DND-41 (cell line): Measurements from ENCODE around the gene IQGAP1.

Experiments used
- ATAC-seq: fragments of 200-7000 bp; cut with Tn5 transposase; 3 replicates; pipeline ENCODE4 v1.9.1; 2021; ENCODE audit warnings: low read depth; ENCODE audit not compliant: insufficient read depth
- DNase-seq: peaks from one replicate; pipeline ENCODE4 v3.0.0-alpha.2; 2020
- H2AFZ ChIP-seq: 2 replicates; pipeline ENCODE4 v1.6.0; 2012; ENCODE audit warnings: low read depth, low read length
- H3K27ac ChIP-seq: 2 replicates; pipeline ENCODE4 v1.5.1; 2012; ENCODE audit warnings: low read length, inconsistent platforms
- H3K27me3 ChIP-seq: fragments of 200-600 bp; sonication (generic); 2 replicates; pipeline ENCODE4 v1.6.0; 2012; ENCODE audit warnings: low read length, mild to moderate bottlenecking, inconsistent platforms; ENCODE audit not compliant: insufficient read depth, poor library complexity
- H3K36me3 ChIP-seq: 2 replicates; pipeline ENCODE4 v1.5.1; 2012; ENCODE audit warnings: low read length, inconsistent platforms; ENCODE audit not compliant: insufficient read depth
- H3K4me1 ChIP-seq: 2 replicates; pipeline ENCODE4 v1.5.1; 2012; ENCODE audit warnings: mild to moderate bottlenecking, low read length; ENCODE audit not compliant: insufficient read depth
- H3K4me2 ChIP-seq: 2 replicates; pipeline ENCODE4 v1.6.0; 2012; ENCODE audit warnings: mild to moderate bottlenecking, moderate library complexity, low read length, inconsistent platforms; ENCODE audit not compliant: insufficient read depth
- H3K4me3 ChIP-seq, 2 experiments: fragments of 200-600 bp in 1 of 2; shearing (Covaris generic) in 1 of 2; 2 replicates each; pipeline ENCODE4 v1.5.1; 2012 to 2016; ENCODE audit warnings: inconsistent platforms in 2 of 2, low read length in 2 of 2, mild to moderate bottlenecking in 2 of 2, low read depth in 1 of 2, moderate library complexity in 1 of 2
- H3K79me2 ChIP-seq: 2 replicates; pipeline ENCODE4 v1.6.0; 2012; ENCODE audit warnings: low read length, inconsistent platforms; ENCODE audit not compliant: insufficient read depth
- H3K9ac ChIP-seq: 2 replicates; pipeline ENCODE4 v1.6.0; 2012; ENCODE audit warnings: low read depth, mild to moderate bottlenecking, inconsistent platforms, low read length, moderate library complexity
- H3K9me3 ChIP-seq: 2 replicates; pipeline ENCODE4 v1.5.1; 2012; ENCODE audit warnings: low read length, moderate library complexity, mild to moderate bottlenecking, inconsistent platforms; ENCODE audit not compliant: insufficient read depth, severe bottlenecking
- H4K20me1 ChIP-seq: 2 replicates; pipeline ENCODE4 v1.6.0; 2012; ENCODE audit warnings: low read length; ENCODE audit not compliant: insufficient read depth
- EZH2 ChIP-seq: IDR thresholded peaks from 3 replicates; pipeline ENCODE4 v1.6.1; 2012; ENCODE audit warnings: borderline replicate concordance, low read depth, mild to moderate bottlenecking, moderate library complexity, low read length, inconsistent platforms; ENCODE audit not compliant: severe bottlenecking
- TF ChIP-seq, protein P1 (sequence below): IDR thresholded peaks from 2 replicates; pipeline ENCODE4 v1.5.1; 2012; ENCODE audit warnings: borderline replicate concordance, low read length, moderate library complexity, mild to moderate bottlenecking; ENCODE audit not compliant: poor library complexity, severe bottlenecking; ENCODE audit errors: extremely low read depth

IQGAP1 gene

DNA sequence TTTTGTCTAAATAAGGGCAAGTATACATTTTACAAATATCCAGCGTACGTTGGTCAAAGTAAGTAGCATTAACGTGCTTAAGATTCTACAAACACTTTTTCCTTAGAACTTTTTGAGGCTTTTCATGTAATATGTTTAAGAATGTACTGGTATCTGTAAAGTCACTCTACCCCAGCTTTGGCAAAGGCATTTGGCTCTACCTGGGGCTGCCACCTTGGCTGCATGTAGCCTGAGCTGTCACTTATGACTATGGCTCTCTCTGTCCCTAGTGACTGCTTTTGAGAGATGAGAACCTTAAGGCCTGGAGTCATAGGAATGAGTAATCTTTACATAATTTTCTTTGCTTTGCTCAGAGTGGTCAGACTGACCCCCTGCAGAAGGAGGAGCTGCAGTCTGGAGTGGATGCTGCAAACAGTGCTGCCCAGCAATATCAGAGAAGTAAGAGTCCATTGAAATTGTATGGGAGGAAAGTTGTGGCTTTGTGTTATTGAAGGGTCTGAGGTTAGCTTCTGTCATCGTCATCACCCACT is 61.2 kb downstream of the IQGAP1 start:
- Histone ChIP-seq H3K36me3 (peaks cover 76% of the 10 kb centered on the region), H3K79me2 (no peaks in the 10 kb centered on the region)
- no peak for ATAC-seq

DNA sequence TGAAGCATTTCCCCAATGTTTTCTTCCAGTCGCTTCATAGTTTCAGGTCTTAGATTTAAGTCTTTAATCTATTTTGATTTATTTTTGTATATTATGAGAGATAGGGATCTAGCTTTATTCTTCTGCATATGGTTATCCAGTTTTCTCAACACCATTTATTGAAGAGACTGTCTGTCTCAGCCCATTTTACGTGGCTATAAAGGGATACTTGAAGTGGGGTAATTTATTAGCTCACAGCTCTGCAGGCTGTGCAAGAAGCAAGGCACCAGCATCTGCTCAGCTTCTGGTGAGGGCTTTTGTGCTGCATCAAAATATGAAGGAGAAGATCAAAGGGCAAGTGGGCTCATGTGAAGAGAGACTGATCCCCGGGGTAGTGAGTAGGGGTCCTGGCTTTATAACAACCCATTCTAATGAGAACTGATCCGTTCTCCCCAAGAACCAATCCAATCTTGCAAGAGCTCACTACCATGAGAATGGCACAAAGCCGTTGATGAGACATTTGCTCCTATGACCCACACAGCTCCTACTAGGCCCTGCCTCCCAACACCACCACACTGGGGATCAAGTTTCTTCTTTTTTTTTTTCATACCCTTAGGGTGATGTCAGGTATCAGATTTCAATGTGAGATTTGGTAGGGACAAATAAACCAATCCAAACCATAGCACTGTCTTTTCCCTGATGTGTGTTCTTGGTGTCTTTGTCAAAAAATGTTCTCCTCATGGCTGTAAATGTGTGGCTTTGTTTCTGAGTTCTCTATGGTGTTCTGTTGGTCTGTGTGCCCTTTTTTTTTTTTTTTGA is 63.2 kb downstream of the IQGAP1 start:
- DNase-seq, result no peak
- no peak overlapping the region for H3K4me2 ChIP-seq
- H3K27ac ChIP-seq, result no peak overlapping the region
- H3K27me3 ChIP-seq, result no peaks in the 10 kb centered on the region
- no peak for ATAC-seq
- peaks cover 87% of the 10 kb centered on the region for H3K36me3 ChIP-seq
- H2AFZ ChIP-seq, result no peak overlapping the region
- no peak overlapping the region for H3K9ac ChIP-seq
- no peaks in the 10 kb centered on the region for H4K20me1 ChIP-seq
- H3K4me3 ChIP-seq, result no peak overlapping the region
- no peaks in the 10 kb centered on the region for H3K9me3 ChIP-seq
- no peak for TF ChIP-seq EZH2
- TF ChIP-seq, protein P1, sequence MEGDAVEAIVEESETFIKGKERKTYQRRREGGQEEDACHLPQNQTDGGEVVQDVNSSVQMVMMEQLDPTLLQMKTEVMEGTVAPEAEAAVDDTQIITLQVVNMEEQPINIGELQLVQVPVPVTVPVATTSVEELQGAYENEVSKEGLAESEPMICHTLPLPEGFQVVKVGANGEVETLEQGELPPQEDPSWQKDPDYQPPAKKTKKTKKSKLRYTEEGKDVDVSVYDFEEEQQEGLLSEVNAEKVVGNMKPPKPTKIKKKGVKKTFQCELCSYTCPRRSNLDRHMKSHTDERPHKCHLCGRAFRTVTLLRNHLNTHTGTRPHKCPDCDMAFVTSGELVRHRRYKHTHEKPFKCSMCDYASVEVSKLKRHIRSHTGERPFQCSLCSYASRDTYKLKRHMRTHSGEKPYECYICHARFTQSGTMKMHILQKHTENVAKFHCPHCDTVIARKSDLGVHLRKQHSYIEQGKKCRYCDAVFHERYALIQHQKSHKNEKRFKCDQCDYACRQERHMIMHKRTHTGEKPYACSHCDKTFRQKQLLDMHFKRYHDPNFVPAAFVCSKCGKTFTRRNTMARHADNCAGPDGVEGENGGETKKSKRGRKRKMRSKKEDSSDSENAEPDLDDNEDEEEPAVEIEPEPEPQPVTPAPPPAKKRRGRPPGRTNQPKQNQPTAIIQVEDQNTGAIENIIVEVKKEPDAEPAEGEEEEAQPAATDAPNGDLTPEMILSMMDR, result no peak
- no peaks in the 10 kb centered on the region for H3K4me1 ChIP-seq
- H3K79me2 ChIP-seq, result no peaks in the 10 kb centered on the region

More for the DNA sequence above, 61.2 kb downstream of the IQGAP1 start:
- Histone ChIP-seq H3K9ac (no peak overlapping the region), H3K4me3 (no peak overlapping the region), H3K9me3 (no peaks in the 10 kb centered on the region), H3K4me1 (no peaks in the 10 kb centered on the region), H3K27me3 (no peaks in the 10 kb centered on the region), H4K20me1 (no peaks in the 10 kb centered on the region), H3K27ac (no peak overlapping the region), H3K4me2 (no peak overlapping the region), H2AFZ (no peak overlapping the region)
- DNase-seq, result no peak
- TF ChIP-seq EZH2, result no peak

- H3K36me3 ChIP-seq, result peaks cover 86% of the 10 kb centered on the region
- DNase-seq (no peak), ATAC-seq (no peak)
- H3K4me1 ChIP-seq, result no peaks in the 10 kb centered on the region
- no peak overlapping the region for H3K27ac ChIP-seq
- no peak overlapping the region for H3K9ac ChIP-seq
- H3K79me2 ChIP-seq, result no peaks in the 10 kb centered on the region
- no peaks in the 10 kb centered on the region for H4K20me1 ChIP-seq
- H3K4me2 ChIP-seq, result no peak overlapping the region
- no peaks in the 10 kb centered on the region for H3K9me3 ChIP-seq
- TF ChIP-seq, protein P1, result no peak
- TF ChIP-seq EZH2, result no peak
- H3K4me3 ChIP-seq, result no peak overlapping the region
- H3K27me3 ChIP-seq, result no peaks in the 10 kb centered on the region
- H2AFZ ChIP-seq, result no peak overlapping the region
Measured at GRCh38 chr15:90456236-90456635, 68.2 kb downstream of the IQGAP1 start.

- DNase-seq (no peak), ATAC-seq (no peak)
- H3K36me3 ChIP-seq, result peaks cover 84% of the 10 kb centered on the region
- TF ChIP-seq, protein P1, result no peak
- TF ChIP-seq EZH2, result no peak
- H3K9me3 ChIP-seq, result no peaks in the 10 kb centered on the region
- no peaks in the 10 kb centered on the region for H3K4me1 ChIP-seq
- no peak overlapping the region for H3K4me2 ChIP-seq
- no peaks in the 10 kb centered on the region; the same call in 1 of the 2 replicates for H4K20me1 ChIP-seq
- no peak overlapping the region for H2AFZ ChIP-seq
- no peaks in the 10 kb centered on the region for H3K27me3 ChIP-seq
- H3K4me3 ChIP-seq, result no peak overlapping the region
- H3K9ac ChIP-seq, result no peak overlapping the region
- H3K27ac ChIP-seq, result no peak overlapping the region
- H3K79me2 ChIP-seq, result no peaks in the 10 kb centered on the region
Measured at GRCh38 chr15:90458061-90458460, 70.0 kb downstream of the IQGAP1 start.
